Esophagus squamous epithelium (tissue), 4 donors: ENCODE data around the gene NAV3.

Experiments used
- CTCF ChIP-seq, 6 experiments: fragments of 450-650 bp in 4 of 6; fragments of 200-600 bp in 2 of 6; sonication (generic) in 2 of 6; IDR thresholded peaks; one replicate each; pipeline ENCODE4 v1.5.1; 2016 to 2019; ENCODE audit warnings: antibody characterized with exemption in 6 of 6, mild to moderate bottlenecking in 4 of 6, moderate library complexity in 4 of 6
- POLR2A ChIP-seq, 4 donors: fragments of 450-650 bp; IDR thresholded peaks; one replicate each; pipeline ENCODE4 v1.6.1; 2017; ENCODE audit warnings: antibody characterized with exemption in 4 of 4, mild to moderate bottlenecking in 4 of 4, moderate library complexity in 3 of 4

GRCh38 chr12:77947746-77948145 lies 117.1 kb downstream of the NAV3 start:
- TF ChIP-seq CTCF (IDR thresholded peaks at IDR 0.05) (no peak), POLR2A (IDR thresholded peaks at IDR 0.05) (no peak)
